GM19239 (cell line): ENCODE data around the gene ZBTB32.
A peak's percentile ranks its signal among the peaks of the same experiment; 100 is the strongest.
"Not testable (repeated sequence)": the region's sequence is repeated elsewhere in the genome, so short reads cannot be mapped to it uniquely, and the experiment has no call there.

Source experiments
- DNase-seq: peaks from one replicate; pipeline ENCODE4 v3.0.0; 2011; ENCODE audit warnings: low spot score; ENCODE audit not compliant: insufficient read length
- FAIRE-seq: peaks from 2 replicates; lab custom pipeline; 2011; peaks lifted over from hg19 to GRCh38; lab: Jason Lieb, UNC

ZBTB32 gene

GRCh38 chr19:35704218-35704617, at the start of gene ZBTB32:
Gene ZBTB32, plus strand, starts transcription at chr19:35704558. Its CDS starts 10,069 bp downstream, at chr19:35714627.
- FAIRE-seq (no peak), DNase-seq (no peak)

GRCh38 chr19:35654828-35655227, 49.5 kb upstream of the ZBTB32 start:
- not testable (repeated sequence) for FAIRE-seq

GRCh38 chr19:35655600-35655999, 48.8 kb upstream of the ZBTB32 start:
- no peak for FAIRE-seq
- DNase-seq = no peak

More at GRCh38 chr19:35654828-35655227, 49.5 kb upstream of the ZBTB32 start:
- DNase-seq = not testable (repeated sequence)

- no peak for FAIRE-seq
- DNase-seq = no peak
Observed at GRCh38 chr19:35656700-35657099, 47.7 kb upstream of the ZBTB32 start.

- FAIRE-seq (no peak), DNase-seq (no peak)
Observed at GRCh38 chr19:35657904-35658700, 46.3 kb upstream of the ZBTB32 start.

GRCh38 chr19:35661995-35662340, 42.4 kb upstream of the ZBTB32 start:
- FAIRE-seq (no peak), DNase-seq (no peak)

- DNase-seq = no peak
- FAIRE-seq = no peak
Observed at GRCh38 chr19:35663981-35664380, 40.4 kb upstream of the ZBTB32 start.

- no peak for DNase-seq
- FAIRE-seq = no peak
Observed at GRCh38 chr19:35665157-35665556, 39.2 kb upstream of the ZBTB32 start.

- FAIRE-seq (no peak), DNase-seq (no peak)
Observed at GRCh38 chr19:35665604-35666003, 38.8 kb upstream of the ZBTB32 start.

GRCh38 chr19:35666251-35666913, 38.0 kb upstream of the ZBTB32 start, which contains the start of gene UPK1A:
Gene UPK1A, plus strand, starts transcription at chr19:35666517. Its CDS starts 296 bp downstream, at chr19:35666813.
- DNase-seq (no peak), FAIRE-seq (no peak)

GRCh38 chr19:35669566-35669965, 34.8 kb upstream of the ZBTB32 start:
- no peak for FAIRE-seq

GRCh38 chr19:35669974-35670373, 34.4 kb upstream of the ZBTB32 start:
- DNase-seq = no peak
- no peak for FAIRE-seq

More at GRCh38 chr19:35669566-35669965, 34.8 kb upstream of the ZBTB32 start:
- DNase-seq = no peak

- no peak for FAIRE-seq
Observed at GRCh38 chr19:35670686-35671085, 33.7 kb upstream of the ZBTB32 start.

GRCh38 chr19:35671818-35672217, 32.5 kb upstream of the ZBTB32 start:
- no peak for DNase-seq
- FAIRE-seq = no peak

More at GRCh38 chr19:35670686-35671085, 33.7 kb upstream of the ZBTB32 start:
- DNase-seq = no peak

GRCh38 chr19:35673121-35673804, 31.1 kb upstream of the ZBTB32 start:
- FAIRE-seq = peak; percentile 68
- no peak for DNase-seq

- no peak for FAIRE-seq
- no peak for DNase-seq
Observed at GRCh38 chr19:35675589-35676140, 28.7 kb upstream of the ZBTB32 start.

GRCh38 chr19:35689836-35690235, 14.5 kb upstream of the ZBTB32 start:
- DNase-seq (no peak), FAIRE-seq (no peak)

GRCh38 chr19:35691106-35691505, 13.3 kb upstream of the ZBTB32 start:
- not testable (repeated sequence) for DNase-seq, FAIRE-seq

GRCh38 chr19:35692010-35692409, 12.3 kb upstream of the ZBTB32 start:
- no peak for FAIRE-seq
- no peak for DNase-seq

- DNase-seq (no peak), FAIRE-seq (no peak)
Observed at GRCh38 chr19:35693422-35693821, 10.9 kb upstream of the ZBTB32 start.
